Measurements from ENCODE around the gene NTNG1. TPM values are rescaled to one million over a fixed set of nuclear protein-coding genes. Genes with fewer than 3 reads are reported as not detected.

The NTNG1 gene
- total RNA-seq, 4 donors from 2014 or later = 0.41 to 1.3 TPM; not detected in 2

GRCh38 chr1:107251839-107252238, 111.0 kb downstream of the NTNG1 start:
- no peak for DNase-seq
- no peaks in the 10 kb centered on the region for H3K36me3 ChIP-seq
- H3K4me1 ChIP-seq = no peaks in the 10 kb centered on the region
- H3K27ac ChIP-seq = no peak overlapping the region
- H3K9me3 ChIP-seq = no peaks in the 10 kb centered on the region
- H3K4me3 ChIP-seq = no peak overlapping the region
- no peak for TF ChIP-seq POLR2A (IDR thresholded peaks at IDR 0.05)
- no peak for TF ChIP-seq CTCF (IDR thresholded peaks at IDR 0.05)
- no peaks in the 10 kb centered on the region for H3K27me3 ChIP-seq
- intact Hi-C loops (cut with DNase I) = no loop called here
- WGBS, 2 donors = 73 to 85% methylated on average over 2 of the region's 2 CpGs

- 75 to 90% methylated on average over 2 of the region's 2 CpGs for WGBS, 2 donors
- no peak for DNase-seq
- TF ChIP-seq POLR2A (IDR thresholded peaks at IDR 0.05) = no peak
- no peak for TF ChIP-seq CTCF (IDR thresholded peaks at IDR 0.05)
- H3K27ac ChIP-seq = no peak overlapping the region
- no peaks in the 10 kb centered on the region for H3K4me1 ChIP-seq
- no peaks in the 10 kb centered on the region for H3K27me3 ChIP-seq
- H3K9me3 ChIP-seq = no peaks in the 10 kb centered on the region
- no peaks in the 10 kb centered on the region for H3K36me3 ChIP-seq
- intact Hi-C loops (cut with DNase I) = no loop called here
- H3K4me3 ChIP-seq = no peak overlapping the region
These were observed 111.4 kb downstream of the NTNG1 start for GRCh38 chr1:107252271-107252670.

- no peak for DNase-seq
- 74 to 77% methylated on average over 5 of the region's 5 CpGs for WGBS, 2 donors
- TF ChIP-seq POLR2A (IDR thresholded peaks at IDR 0.05) (no peak), CTCF (IDR thresholded peaks at IDR 0.05) (no peak)
- intact Hi-C loops (cut with DNase I) = no loop called here
- Histone ChIP-seq H3K27ac (no peak overlapping the region), H3K36me3 (no peaks in the 10 kb centered on the region), H3K9me3 (no peaks in the 10 kb centered on the region), H3K4me3 (no peak overlapping the region), H3K27me3 (no peaks in the 10 kb centered on the region), H3K4me1 (no peaks in the 10 kb centered on the region)
These were observed 113.5 kb downstream of the NTNG1 start for GRCh38 chr1:107254306-107254705.

- H3K9me3 ChIP-seq = no peaks in the 10 kb centered on the region
- 42 to 45% methylated on average over 3 of the region's 3 CpGs for WGBS, 2 donors
- intact Hi-C loops (cut with DNase I) = no loop called here
- H3K27ac ChIP-seq = no peak overlapping the region
- no peak for DNase-seq
- H3K4me3 ChIP-seq = no peak overlapping the region
- H3K4me1 ChIP-seq = no peaks in the 10 kb centered on the region
- no peaks in the 10 kb centered on the region for H3K27me3 ChIP-seq
- no peak for TF ChIP-seq CTCF (IDR thresholded peaks at IDR 0.05)
- H3K36me3 ChIP-seq = no peaks in the 10 kb centered on the region
These were observed 114.6 kb downstream of the NTNG1 start for GRCh38 chr1:107255469-107255868.

- TF ChIP-seq CTCF (IDR thresholded peaks at IDR 0.05) (no peak), POLR2A (IDR thresholded peaks at IDR 0.05) (no peak)
- Histone ChIP-seq H3K27ac (no peak overlapping the region), H3K4me3 (no peak overlapping the region), H3K9me3 (no peaks in the 10 kb centered on the region), H3K4me1 (no peaks in the 10 kb centered on the region), H3K36me3 (no peaks in the 10 kb centered on the region), H3K27me3 (no peaks in the 10 kb centered on the region)
- 59 to 62% methylated on average over 5 of the region's 5 CpGs for WGBS, 2 donors
- no peak for DNase-seq
- intact Hi-C loops (cut with DNase I) = no loop called here
These were observed 121.8 kb downstream of the NTNG1 start for GRCh38 chr1:107262467-107263286.

Data from esophagus squamous epithelium (tissue), 5 donors.